Regular cardiac myocyte (primary cell): Measurements from ENCODE around the gene DMXL2. TPM values are rescaled to one million over a fixed set of nuclear protein-coding genes. Genes with fewer than 3 reads are reported as not detected.

Source experiments
- total RNA-seq: library from RNA; depleted of rRNA; stranded (reverse); fragments of >200 nt; gene quantifications from 2 replicates; pipeline ENCODE4 v1.2.3, GENCODE V29; 2014

Gene DMXL2
- 11.7 and 28.5 TPM in 2 replicates for total RNA-seq

GRCh38 chr15:51622604-51623370 lies at the start of gene DMXL2:
Gene DMXL2, minus strand, starts transcription at chr15:51622771. Its CDS starts 226 bp downstream, at chr15:51622545.

Other genes starting within 250 kb of the DMXL2 start
- gene SCG3, start 58.7 kb upstream of the DMXL2 start, total RNA-seq: not detected in 2 replicates
- 5.6 and 6.2 TPM in 2 replicates for gene LYSMD2, start 114.9 kb upstream of the DMXL2 start, total RNA-seq
- gene TMOD2, start 128.8 kb upstream of the DMXL2 start, total RNA-seq: 4.4 and 7.9 TPM in 2 replicates
- 42.6 and 46.4 TPM in 2 replicates for gene TMOD3, start 206.9 kb upstream of the DMXL2 start, total RNA-seq